ENCODE data around the gene ABCA13. TPM values are rescaled to one million over a fixed set of nuclear protein-coding genes. Genes with fewer than 3 reads are reported as not detected.

Gene ABCA13
- total and polyA plus RNA-seq, 2 of the 4 experiments (the other 2 are of a cell fraction) = under 0.01 to 0.07 TPM

DNA sequence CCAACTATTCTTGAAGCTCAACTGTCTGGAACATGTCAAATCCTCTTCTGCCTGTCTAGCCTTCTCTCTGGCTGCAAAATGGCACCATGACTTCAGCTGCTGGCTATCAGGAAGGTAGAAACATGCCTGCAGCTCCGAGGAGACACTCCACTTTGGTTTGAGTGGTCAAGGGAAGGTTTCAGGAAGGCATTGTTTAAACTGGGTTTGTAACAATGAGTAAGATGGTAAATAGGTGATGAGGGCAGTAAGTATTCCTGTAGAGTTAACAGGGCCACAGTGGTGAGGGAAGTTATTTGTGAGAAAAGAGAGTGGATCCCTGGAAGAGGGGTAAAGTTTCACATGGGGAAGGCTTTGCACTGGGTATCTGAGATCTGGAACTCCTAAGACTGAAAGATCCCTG is 231.5 kb downstream of the ABCA13 start:
- Histone ChIP-seq H4K8ac (ENCODE audit: low read depth in 2 of 2, low read length in 2 of 2) (no peak overlapping the region), H3K56ac (ENCODE audit: extremely low read depth, insufficient read depth, low read length) (no peak overlapping the region), H3K27me3 (ENCODE audit: control insufficient read depth, insufficient read depth, low read length) (no peaks in the 10 kb centered on the region), H2BK20ac (ENCODE audit: low read depth, low read length) (no peak overlapping the region), H3K4me1 (ENCODE audit: control insufficient read depth, insufficient read depth, low read length) (no peaks in the 10 kb centered on the region), H2AK5ac (ENCODE audit: low read depth, low read length) (no peak overlapping the region), H4K5ac (ENCODE audit: low read depth, low read length) (no peak overlapping the region), H2AFZ (replicated peaks; ENCODE audit: low read length, poor library complexity) (no peak overlapping the region), H3K27ac (ENCODE audit: insufficient read depth, low read length) (no peak overlapping the region), H3K36me3 (ENCODE audit: control insufficient read depth, insufficient read depth, low read length) (no peaks in the 10 kb centered on the region), H3K79me1 (ENCODE audit: low read depth in 1 of 2, low read length in 2 of 2) (no peaks in the 10 kb centered on the region), H3K9ac (ENCODE audit: low read depth, low read length) (no peak overlapping the region), H3K9me3 (ENCODE audit: control insufficient read depth, insufficient read depth, low read length) (no peaks in the 10 kb centered on the region), H3K4me2 (ENCODE audit: low read depth, low read length) (no peak overlapping the region), H3K23ac (ENCODE audit: low read depth, low read length) (no peak overlapping the region), H3K9me1 (ENCODE audit: insufficient read depth, low read length) (no peaks in the 10 kb centered on the region), H2BK5ac (ENCODE audit: low read depth, low read length, poor library complexity, severe bottlenecking) (no peak overlapping the region), H3K14ac (replicated peaks; ENCODE audit: low read depth, low read length) (no peak overlapping the region), H3K4ac (ENCODE audit: low read depth, low read length) (no peak overlapping the region), H4K20me1 (ENCODE audit: insufficient read depth, low read length) (no peaks in the 10 kb centered on the region), H3K18ac (ENCODE audit: low read depth, low read length) (no peak overlapping the region), H2BK120ac (ENCODE audit: low read depth, low read length) (no peak overlapping the region), H3K4me3 (ENCODE audit: insufficient read depth, low read depth, low read length) (no peak overlapping the region), H4K91ac (ENCODE audit: insufficient read depth, low read depth, low read length) (no peak overlapping the region), H2AK9ac (replicated peaks; ENCODE audit: low read depth, low read length, poor library complexity) (no peak overlapping the region), H2BK15ac (ENCODE audit: low read depth, low read length) (no peak overlapping the region)
- ChIA-PET POLR2A (ENCODE audit: unreplicated experiment) (no interaction called here), CTCF (no interaction called here)
- no CpG with 5 or more reads among the region's 1 CpG for WGBS, 2 experiments (ENCODE audit: extremely low coverage in 2 of 2, insufficient read length in 1 of 2)
- dilution Hi-C loops (cut with HindIII; ENCODE audit: low sequenced_read_pairs, unreplicated experiment) = no loop called here
- in situ Hi-C loops (cut with MboI; ENCODE audit: low sequenced_read_pairs) = no loop called here
- TF ChIP-seq CEBPB (IDR thresholded peaks at IDR 0.05; ENCODE audit: low read depth, low read length) (no peak), ELK1 (IDR thresholded peaks at IDR 0.05; ENCODE audit: borderline replicate concordance, low read depth, low read length) (no peak), CHD1 (IDR thresholded peaks at IDR 0.05; ENCODE audit: low read depth, low read length) (no peak), POLR2A (IDR thresholded peaks at IDR 0.05; ENCODE audit: low read depth, low read length) (no peak), MAZ (IDR thresholded peaks at IDR 0.05; ENCODE audit: borderline replicate concordance, low read depth, low read length) (no peak), MAFK (IDR thresholded peaks at IDR 0.05; ENCODE audit: low read depth, low read length) (no peak), RFX5 (IDR thresholded peaks at IDR 0.05; ENCODE audit: low read depth, low read length) (no peak), MXI1 (IDR thresholded peaks at IDR 0.05; ENCODE audit: borderline replicate concordance, low read depth, low read length) (no peak), FOS (IDR thresholded peaks at IDR 0.05; ENCODE audit: low read depth, low read length) (no peak), RAD21 (IDR thresholded peaks at IDR 0.05; ENCODE audit: low read length) (no peak), RCOR1 (IDR thresholded peaks at IDR 0.05; ENCODE audit: insufficient replicate concordance, low read length) (no peak)
- TF ChIP-seq, protein P1, sequence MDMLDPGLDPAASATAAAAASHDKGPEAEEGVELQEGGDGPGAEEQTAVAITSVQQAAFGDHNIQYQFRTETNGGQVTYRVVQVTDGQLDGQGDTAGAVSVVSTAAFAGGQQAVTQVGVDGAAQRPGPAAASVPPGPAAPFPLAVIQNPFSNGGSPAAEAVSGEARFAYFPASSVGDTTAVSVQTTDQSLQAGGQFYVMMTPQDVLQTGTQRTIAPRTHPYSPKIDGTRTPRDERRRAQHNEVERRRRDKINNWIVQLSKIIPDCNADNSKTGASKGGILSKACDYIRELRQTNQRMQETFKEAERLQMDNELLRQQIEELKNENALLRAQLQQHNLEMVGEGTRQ (IDR thresholded peaks at IDR 0.05; ENCODE audit: low read depth, low read length) = no peak
- ATAC-seq (ENCODE audit: low read depth) (no peak), DNase-seq (no peak)
- intact Hi-C loops (cut with micrococcal nuclease) = no loop called here
- BruUV-seq (replicated peaks) = no TSS peak
